Limb (tissue), 2 donors: ENCODE results near the gene VASH2.
"Not testable (repeated sequence)": the region's sequence is repeated elsewhere in the genome, so short reads cannot be mapped to it uniquely, and the experiment has no call there.

ENCODE experiments used
- DNase-seq, 2 donors: peaks; one replicate each; pipeline ENCODE4 v3.0.0-alpha.2; 2016; ENCODE audit errors: extremely low spot score in 2 of 2

The VASH2 gene

DNA sequence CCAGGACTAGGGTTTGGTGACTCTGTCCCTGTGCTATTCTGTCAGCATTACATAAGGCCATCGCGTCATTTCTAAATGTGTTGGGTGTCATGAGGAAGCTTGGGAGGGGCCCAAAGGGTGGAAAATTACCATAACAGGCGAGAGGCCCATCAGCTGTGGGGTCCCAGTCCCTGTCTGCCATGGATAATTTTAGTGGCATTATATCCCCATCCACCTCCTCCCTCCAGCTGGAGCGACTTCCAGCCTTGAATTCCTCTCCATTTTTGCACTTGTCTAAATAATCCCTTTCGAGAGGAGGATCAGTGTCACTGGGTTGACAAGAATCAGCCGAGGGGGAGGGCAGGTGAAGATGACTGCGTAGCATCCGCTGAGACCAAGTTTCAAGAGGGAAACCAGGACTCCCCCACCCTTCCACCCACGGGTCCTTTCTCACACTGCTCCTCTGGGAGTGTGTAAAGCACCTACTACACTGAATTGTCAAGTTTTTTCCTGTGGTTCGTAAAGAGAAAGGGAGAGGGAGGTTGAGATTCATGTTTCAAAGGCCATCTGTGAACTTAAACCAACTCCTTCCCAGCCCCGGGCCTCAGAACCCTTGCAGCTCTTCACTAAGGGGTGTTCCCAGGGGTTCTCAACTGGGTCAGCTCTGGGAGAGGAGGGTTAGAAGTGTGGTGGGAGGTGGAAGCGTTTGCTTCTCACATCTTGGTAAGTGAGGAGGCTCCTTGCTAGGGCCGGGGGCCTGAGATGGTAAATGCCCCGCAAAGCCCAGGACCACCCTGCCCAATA lies 29.2 kb downstream of the VASH2 start:
- DNase-seq = peak; percentile 46 to 63

DNA sequence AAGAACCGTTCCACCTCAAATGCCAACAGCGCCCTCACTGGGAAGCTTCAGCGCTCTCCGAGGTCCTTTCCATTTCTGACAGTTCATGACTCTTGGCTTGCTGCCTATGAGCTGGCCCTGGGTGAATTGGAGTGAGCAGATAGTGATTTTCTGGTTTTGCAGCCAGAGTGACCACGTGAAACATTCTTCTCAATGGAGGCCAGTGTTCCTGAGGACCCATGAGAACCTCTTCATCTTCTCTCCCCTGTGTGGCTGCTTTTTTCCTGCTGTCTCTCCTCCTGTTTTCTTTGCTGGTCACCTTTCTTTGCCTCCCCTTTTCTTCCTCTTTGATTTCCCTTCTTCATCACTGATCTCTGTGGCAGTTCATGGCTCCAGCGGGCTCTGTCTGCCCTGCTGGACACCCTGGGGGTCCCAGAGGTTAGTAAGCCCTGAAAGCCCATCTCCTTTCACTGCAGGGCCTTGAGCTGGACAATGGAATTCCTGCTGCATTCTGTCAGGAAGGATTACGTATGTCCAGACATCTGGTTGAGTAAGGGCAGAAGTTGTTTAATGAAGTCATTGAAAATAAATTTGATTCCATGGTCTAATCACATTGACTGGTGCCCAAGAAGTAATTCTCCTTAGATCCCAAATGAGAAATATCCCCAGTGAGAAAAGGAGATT lies 29.9 kb downstream of the VASH2 start:
- DNase-seq = peak in 1 of 2 donors; percentile 24

DNA sequence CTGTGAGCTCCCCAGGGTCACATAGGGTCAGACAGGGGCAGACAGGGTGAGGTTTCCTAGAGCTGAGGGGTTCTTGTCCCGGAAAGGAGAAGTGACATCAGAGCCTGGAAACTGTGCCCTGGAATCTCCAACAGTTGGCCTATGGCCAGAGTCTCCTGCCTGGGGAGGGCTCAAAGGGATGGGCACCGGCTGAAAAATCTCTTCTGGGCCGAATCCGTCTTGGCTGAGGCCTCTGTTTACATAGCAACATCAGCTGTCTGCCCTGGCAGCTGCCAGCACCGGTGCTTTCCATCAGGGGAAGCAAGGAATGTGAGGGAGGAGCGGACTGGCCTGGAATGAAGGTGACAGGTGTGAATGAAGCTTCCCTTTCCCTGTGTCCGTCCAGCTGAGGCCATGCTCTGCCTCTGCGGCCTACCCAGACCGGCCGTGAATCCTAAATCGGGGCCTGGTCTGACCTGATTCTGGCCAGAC lies 30.7 kb downstream of the VASH2 start:
- DNase-seq = peak; percentile 75

DNA sequence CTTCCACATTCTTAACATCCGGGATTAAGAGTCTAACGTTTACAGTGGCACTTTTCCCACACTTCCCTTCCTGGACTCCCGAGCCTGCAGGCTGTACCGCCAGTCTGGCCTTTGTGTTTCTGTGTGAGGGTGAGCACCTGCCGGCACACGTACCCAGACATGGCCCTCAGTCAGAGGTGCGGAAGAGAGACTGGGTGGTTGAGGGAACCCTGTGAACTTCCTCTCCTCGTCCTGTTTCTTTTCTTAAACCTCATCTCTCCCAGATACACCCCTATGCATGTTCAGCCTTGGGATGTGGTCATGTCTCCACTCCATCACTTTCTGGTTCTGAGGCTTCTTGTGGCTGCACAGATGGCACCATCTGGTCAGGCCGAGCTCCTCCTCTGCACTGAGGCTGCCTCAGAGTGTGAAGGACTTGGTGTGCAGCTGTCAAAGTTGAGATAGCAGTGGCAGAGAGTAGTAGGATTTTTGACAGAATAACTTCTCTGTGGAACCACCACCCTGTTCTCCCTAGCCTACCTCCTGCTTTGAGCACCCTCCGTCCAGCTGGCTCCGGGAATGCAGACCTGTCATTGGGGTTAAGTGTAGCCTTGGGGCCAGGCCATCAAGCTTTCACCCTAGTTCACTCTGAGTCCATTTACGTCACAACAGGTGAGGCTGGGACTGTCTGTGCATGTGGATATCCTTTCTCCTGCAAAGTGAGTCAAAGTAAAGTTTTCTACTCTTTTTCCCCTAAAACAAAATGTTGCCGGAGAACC lies 31.4 kb downstream of the VASH2 start:
- DNase-seq = peak in 1 of 2 donors; percentile 59

DNA sequence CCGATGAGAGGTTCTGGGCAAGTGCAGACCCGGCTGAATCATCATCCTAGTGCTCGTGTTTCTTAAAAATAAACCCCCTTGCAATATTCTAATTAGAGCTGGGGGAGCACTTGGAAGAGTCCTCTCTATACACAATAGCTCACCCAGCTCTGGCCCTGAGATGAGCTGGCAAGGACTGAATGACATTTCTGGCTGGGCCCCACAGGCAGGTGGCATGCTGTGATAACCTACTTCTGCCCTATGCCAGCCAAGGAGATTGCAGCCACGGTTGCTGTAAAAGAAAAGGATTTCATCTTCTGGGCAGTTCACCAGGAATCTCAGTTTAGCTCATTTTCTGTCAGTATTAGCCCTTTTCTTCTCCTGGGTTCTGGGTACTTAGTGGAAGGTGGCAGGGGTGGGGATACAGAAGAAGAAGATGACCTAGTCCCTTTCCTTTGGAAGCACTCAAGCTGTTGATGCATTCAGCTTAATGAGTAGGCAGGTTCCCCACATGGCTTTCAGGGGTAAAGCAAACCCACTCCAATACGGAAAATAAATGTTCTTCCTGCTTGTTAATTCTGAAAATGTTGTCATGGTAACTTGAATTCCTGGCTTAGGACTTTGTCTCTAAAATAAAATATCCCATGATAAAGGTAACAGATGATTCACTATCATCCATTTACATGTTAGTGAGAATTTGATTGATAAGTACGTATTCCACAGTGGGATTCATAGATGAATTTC lies 32.2 kb downstream of the VASH2 start:
- no peak for DNase-seq

DNA sequence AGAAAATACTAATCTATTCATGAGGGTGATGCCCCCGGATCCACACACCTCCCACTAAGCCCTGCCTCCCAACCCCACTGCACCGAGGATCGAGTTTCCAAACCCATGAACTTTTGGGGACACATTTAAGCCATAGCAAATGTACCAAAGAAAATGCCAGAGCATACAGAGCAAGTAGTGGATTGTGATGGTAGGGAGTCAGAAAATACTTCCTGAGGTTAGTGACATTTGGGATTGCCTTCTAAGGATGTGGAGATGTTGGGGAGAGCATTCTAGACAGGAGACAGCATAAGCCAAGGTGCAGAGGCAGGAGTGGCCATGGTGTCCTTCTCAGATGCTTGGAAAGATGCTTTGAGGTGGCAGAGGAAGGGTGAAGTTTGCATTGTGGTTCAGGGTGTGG lies 33.1 kb downstream of the VASH2 start:
- DNase-seq = no peak

DNA sequence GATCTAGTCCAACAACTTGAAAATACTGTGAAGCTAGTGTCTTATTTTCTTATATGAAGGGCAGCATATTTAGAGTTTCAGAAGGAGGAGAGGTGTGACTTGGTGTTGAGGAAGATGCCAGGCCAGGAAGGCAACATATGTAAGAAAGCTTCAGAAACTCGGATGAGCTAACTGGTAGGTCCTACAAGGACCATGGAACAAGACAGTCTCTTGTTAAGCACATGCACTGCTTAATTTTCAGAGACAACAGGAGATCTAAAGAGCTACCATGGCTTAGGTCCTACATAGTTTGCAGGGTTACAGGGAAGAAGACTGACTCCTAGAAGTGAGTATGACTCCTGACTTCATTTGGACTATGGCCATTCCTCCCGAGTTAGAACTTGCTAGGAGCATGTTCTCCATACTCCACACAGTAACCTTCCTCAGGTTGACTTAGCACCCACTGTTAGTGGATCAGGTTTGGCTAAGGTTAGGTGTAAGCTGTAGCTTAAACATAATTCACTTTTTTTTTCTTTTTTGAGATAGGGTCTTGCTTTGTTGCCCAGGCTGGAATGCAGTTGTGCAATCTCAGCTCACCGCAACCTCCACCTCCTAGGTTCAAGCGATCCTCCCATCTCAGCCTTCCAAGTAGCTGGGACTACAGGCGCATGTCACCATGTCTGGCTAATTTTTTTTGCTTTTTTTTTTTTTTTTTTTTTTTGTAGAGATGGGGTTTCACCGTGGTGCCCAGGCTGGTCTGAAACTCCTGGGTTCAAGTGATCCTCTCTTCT lies 34.4 kb downstream of the VASH2 start:
- DNase-seq = no peak

DNA sequence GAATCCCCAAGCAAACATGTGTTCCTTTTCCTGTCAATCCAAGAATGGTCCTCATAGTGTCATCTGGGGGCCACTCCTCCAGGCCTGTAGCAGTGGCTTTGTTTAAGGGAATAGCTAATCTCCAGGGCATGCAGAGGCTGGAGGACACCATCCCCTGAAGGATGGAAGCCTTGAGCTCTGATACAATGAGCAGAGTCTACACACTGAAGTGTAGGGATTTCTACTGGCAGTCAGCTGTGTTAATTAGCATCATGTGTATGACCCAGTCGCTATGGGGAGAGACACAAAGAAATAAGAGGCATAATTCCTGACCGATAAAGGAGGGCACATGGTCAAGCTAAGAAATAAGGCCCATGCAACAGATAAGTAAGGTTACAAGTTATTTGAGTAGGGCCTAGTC lies 36.2 kb downstream of the VASH2 start:
- no peak for DNase-seq

DNA sequence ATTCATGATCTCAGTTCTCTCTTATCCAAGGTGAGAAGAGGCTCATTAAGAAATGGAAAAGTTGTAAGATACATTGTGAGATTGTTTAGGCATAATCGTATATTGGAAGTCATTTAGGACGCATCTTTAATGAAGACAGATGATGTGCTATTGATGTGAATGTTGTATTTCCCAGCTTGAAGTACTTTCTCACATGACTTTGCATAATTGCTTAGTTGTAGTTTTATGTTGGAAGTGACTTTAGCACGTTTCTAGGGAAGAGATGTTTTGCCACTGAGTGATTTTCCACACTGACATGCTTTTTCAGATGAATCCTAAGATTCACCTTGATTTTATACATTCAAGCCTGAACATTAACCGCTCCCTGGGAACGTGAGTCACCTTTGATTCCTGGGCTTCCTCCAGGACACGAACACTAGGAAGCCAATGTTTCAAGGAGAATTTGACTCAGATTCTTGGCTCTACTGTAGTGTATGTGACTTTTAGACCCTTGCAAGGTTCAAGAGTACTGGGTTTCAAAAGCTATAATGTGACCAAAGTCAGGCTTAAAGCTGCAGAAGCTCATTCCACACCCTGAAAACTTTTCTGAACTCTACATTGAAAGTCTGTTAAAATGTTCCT lies 37.5 kb downstream of the VASH2 start:
- no peak for DNase-seq

DNA sequence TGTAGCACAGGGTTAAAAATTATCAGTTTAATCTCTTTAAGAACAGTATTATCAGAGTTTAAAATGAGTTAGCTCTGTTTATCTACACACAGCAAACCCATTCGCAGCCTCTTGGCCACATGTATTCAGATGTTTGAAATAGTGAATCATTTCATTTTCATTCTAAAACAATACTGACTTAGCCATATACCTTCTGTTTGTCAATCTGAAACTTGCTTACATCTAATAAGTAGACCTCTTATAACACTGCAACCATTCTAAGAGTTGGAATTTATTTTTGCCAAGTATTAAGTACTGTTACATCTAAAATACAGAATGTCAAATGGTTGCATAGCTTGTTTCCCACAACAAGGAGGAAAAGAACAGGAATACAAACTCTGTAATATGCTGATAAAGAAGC lies 39.9 kb downstream of the VASH2 start:
- DNase-seq = no peak

DNA sequence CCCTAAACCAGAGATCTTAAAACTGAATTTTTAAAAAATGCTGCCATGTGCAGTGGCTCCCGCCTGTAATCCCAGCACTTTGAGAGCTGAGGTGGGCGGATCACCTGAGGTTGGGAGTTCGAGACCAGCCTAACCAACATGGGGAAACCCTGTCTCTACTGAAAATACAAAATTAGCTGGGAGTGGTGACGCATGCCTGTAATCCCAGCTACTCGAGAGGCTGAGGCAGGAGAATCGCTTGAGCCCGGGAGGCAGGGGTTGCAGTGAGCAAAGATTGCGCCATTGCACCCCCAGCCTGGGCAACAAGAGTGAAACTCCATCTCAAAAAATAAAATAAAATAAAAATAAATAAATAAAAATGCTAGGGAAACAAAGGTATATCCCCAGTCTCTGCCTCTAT lies 43.6 kb downstream of the VASH2 start:
- DNase-seq = not testable (repeated sequence)

DNA sequence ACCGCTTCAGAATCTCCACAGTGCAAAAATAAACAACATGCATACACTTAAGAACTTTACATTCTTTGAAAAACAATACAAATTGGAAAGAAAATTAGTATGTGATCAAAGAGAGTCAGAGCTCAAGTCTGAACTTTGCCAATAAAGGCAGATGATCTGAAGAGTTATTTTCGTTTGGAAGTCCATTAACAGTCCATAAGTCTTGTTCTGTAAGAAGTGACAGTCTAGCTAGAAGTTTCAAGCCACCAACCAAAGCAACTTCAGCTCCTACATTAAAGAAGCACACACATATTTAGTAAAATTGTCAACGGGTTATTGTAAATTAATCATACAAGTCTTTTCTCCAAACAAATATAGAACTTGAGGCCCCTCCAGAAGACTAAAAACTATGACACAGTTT lies 44.6 kb downstream of the VASH2 start:
- DNase-seq = no peak

DNA sequence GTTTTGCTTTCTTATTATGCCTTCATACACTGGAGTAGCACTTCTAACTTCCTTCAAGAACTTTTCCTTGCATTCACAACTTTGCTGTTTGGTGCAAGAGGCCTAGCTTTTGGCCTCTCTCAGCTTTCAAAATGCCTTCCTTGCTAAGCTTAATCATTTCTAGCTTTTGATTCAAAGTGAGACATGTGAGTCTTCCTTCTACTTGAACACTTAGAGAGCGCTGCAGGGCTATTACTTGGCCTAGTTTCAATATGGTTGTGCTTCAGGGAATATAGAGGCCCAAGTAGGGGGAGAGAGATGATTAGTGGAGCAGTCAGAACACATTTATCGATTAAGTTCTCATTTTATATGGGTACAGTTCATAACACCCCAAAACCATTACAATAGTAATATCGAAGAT lies 52.9 kb downstream of the VASH2 start:
- DNase-seq = no peak

DNA sequence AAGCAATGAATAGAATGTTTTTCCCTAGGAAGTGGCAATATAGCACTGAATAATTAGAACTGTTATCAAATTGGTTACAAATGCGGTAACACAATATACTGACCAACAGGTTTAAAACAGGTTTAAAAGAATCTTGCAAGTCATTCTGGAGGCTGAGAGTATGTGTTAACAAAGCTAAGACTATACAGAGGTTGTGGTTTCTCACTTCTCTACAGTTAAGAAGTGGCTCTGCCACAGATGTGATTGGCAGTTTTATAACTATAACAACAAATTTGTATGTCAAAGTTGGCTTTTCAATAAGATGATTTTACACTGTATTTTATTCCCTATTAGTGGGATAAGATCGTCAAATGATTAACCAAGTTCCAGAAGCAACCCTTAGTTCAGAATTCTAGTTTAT lies 58.2 kb downstream of the VASH2 start:
- DNase-seq = no peak

DNA sequence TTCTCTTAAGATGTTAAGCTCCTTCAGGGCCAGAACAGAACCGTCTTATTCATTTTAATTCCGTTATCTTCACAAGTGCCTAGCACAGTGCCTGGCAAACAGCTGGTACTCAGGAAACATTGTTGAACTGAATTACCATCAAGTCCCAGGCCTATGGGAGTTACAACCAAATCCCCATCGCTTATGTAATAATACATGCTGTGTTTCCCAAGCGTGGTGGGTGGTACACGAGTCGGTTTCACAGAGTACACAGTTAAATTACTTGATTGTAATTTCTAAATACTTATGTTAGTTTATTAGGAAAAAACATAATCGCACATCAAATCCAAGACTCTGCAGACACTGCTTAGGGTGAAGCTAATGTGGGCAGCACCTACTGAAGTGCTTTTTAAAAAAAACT lies 64.3 kb downstream of the VASH2 start:
- DNase-seq = peak in 1 of 2 donors; percentile 32

DNA sequence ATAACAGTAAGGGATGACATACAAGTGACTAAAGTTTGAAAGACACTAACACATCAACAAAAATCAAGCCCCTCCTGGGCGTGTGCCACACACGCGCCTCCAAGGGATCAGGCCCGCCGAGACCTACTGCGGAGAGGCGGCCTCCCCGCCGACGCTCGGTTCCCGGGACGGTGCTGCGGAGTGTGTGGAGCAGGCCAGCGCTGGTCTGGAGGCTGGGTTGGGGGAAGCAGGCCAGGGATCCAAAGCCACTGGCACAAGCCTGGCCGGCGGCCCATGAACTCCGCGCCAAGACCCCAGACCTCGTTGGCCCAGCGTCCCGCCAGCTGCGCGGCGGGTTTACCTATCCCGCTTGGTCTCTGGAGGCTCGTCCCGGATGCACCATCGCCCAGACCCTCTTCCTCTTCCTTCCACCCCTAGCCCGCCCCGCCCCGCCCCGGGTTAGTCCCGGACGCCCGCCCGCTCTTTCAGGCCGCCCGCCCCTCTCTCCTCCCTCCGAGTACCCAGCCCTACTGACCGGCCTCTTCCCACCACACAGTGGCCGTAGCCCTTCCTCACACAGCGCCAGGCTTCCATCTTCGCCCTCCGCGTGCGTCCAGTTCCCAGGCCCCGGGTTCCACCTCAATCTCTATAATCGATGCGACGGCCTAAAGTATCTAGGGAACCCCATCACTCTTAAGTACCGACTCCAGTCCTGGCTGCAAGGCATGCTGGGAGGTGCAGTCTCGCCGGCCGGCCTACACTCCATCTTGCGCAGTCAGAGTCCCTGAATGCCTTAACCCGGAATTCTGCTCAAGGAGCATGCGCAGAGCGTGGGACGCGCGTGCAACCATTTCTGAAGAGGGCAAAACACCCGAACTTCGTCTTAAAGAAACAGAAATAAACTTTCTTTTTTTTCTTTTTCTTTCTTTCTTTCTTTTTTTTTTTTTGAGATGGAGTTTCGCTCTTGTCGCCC lies 65.0 kb downstream of the VASH2 start, which contains the start of gene ANGEL2:
Gene ANGEL2, minus strand, starts transcription at position 769 of the 952 bp plus-strand sequence. Its CDS starts 196 bp downstream, at position 573.
- peak; percentile 95 to 97 for DNase-seq

DNA sequence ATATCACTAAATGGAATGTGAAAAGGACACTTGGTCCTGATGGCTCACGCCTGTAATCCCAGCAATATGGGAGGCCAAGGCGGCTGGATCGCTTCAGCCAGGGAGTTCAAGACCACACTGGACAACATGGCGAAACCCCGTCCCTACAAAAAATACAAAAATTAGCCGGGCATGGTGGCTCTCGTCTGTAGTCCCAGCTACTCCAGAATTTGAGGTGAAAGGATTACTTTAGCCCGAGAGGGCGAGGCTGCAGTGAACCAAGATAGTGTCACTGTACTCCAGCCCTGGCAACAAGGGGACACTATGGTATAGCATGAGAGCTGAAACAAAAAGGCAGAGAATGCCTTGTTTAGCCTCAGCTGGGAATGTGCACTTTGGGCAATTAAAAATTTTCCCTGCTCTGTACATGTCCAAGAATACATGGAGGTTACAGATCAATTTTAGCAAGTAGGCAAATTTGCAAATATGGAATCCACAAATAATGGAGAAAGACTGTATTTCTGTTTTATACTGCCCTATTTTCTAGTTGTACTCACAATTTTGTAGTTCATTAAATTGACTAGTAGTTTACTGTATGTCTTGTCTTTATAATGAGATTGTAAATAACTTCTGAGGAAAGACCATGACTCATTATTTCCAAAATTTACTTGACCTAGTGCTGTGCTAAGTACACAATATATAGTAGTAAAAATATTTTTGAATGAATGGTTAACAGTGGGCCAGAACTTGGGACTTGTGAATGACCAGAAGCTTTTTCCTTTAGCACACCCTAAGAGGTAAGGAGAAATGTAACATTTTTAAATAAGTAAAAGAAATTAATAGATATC lies 67.3 kb downstream of the VASH2 start:
- DNase-seq = no peak

DNA sequence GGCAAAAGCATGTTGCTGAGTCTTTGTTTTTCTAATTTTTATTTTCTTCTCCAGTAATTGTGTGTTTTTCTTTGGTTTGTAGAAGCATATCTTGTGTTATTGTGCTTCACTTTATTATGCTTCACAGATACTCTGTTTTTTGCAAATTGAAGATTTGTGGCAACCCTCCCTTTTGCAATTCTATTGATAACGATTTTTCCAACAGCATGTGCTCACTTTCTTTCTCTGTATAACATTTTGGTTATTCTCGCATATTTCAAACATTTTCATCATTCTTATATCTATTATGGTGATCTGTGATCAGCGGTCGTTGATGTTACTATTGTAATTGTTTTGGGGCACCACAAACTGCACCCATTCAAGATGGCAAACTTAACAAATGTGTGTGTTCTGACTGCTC lies 69.1 kb downstream of the VASH2 start:
- DNase-seq = no peak
